ENCODE data around the gene CHERP.

The CHERP gene, protein sequence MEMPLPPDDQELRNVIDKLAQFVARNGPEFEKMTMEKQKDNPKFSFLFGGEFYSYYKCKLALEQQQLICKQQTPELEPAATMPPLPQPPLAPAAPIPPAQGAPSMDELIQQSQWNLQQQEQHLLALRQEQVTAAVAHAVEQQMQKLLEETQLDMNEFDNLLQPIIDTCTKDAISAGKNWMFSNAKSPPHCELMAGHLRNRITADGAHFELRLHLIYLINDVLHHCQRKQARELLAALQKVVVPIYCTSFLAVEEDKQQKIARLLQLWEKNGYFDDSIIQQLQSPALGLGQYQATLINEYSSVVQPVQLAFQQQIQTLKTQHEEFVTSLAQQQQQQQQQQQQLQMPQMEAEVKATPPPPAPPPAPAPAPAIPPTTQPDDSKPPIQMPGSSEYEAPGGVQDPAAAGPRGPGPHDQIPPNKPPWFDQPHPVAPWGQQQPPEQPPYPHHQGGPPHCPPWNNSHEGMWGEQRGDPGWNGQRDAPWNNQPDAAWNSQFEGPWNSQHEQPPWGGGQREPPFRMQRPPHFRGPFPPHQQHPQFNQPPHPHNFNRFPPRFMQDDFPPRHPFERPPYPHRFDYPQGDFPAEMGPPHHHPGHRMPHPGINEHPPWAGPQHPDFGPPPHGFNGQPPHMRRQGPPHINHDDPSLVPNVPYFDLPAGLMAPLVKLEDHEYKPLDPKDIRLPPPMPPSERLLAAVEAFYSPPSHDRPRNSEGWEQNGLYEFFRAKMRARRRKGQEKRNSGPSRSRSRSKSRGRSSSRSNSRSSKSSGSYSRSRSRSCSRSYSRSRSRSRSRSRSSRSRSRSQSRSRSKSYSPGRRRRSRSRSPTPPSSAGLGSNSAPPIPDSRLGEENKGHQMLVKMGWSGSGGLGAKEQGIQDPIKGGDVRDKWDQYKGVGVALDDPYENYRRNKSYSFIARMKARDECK

DNA sequence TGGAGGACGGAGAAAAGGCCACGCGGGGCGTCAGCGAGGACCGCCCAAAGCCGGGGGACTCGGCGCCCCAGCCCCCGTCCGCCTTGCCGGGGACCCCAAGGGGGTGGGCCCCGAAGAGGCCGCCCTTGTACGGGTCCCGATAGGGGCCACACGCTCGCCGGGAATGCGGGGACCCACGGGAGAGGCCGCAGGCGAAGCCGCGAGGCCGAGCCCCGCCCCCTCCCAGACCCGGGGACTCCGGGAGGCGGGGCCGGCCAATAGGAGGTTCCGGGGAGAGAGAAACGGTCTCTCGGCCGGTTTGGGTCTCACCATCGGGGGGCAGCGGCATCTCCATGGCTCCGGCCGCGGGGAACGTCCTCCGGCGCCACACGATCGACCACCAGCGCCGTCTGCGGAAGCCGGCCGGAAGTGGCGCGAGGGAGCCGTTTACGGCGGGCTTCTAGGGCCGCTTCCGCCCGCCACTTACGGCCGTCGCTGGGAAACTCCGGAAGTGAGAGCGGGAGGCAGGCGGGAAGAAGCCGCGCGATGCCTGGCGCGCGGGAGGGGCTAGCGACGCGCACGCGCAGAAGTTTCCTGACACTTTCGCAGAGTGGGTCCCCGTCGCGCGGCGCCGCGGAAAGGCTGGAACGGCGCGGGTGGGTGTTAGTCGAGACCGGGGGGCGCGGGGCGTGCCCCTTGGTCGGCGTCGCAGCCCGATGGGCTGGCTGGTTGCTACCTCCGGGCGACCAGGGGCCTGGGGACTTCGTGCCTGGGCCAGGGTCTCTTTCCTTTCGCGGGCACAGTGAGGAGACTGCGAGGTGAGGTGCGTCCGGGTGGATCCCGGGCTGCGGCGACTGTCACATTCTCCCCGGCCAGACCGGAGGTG, at the start of gene CHERP:
CHERP (minus strand) TSS at position 393 of the 865 bp plus-strand sequence; CDS start at position 334, 59 bp downstream.
- peak; percentile 72 for DNase-seq (ENCODE audit: low read depth)

GRCh38 chr19:16590876-16591802, 48.9 kb upstream of the CHERP start:
- no peak overlapping the region for H3K4me3 ChIP-seq (ENCODE audit: low read depth, low read length)
- DNase-seq (ENCODE audit: low read depth), result no peak

More for the DNA sequence above, at the start of gene CHERP:
- peak within 1 kb of the TSS; percentile 94 for H3K4me3 ChIP-seq (ENCODE audit: low read depth, low read length)

DNA sequence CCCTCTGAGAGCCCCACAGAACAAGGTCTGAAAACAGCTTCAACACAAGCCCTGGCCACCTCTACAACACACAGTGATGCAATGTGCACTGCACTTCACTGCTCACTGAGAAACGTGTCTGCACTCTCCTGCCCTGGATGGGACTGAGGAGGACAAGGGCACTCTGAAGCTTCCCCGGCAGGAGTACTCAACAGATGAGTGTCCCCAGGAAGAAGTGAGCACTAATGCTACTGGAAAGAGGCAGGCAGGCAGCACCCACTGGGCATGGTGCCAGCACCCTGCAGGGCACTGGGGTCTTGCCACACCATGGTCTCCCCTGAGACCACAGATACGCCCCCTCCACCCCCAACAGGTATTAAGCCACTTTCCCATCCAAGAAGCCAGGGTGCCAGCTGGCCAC, 47.7 kb upstream of the CHERP start:
- no peak overlapping the region for H3K4me3 ChIP-seq (ENCODE audit: low read depth, low read length)
- DNase-seq (ENCODE audit: low read depth), result no peak

DNA sequence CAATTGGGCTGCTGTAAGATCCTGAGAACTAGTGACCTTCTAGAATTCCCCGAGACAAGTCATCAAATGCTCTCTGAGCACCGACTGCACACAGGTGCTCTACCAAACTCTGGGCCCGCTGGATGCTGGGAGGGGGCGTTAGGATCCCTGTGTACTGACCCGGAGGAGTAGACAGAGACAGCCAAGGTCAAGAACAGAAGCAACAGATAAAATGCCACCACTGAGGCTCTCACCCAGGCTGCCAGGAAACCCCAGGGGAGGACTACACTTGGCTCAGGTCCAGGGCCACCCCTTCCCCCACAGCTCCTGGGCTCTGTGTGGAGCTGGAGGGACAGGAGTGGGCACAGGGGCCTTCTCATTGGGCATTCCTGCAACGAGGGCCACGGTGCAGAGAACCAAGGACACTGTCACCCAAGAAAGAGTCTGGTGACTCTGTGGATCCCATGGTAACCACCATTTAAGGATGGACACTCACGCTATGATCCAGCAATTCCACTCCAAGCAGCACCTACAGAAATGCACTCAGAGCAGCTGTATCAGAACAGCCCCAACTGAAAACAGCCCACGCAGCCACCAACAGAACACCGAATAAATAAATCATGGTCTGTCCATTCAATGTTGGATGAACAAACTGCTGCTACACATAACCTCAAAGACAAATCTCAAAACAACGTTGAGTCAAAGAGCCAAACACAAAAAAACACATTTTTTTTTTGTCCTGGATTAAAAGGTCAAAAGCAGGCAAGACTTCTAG, 46.8 kb upstream of the CHERP start:
- DNase-seq (ENCODE audit: low read depth), result no peak
- H3K4me3 ChIP-seq (ENCODE audit: low read depth, low read length), result no peak overlapping the region

- no peak overlapping the region for H3K4me3 ChIP-seq (ENCODE audit: low read depth, low read length)
- no peak for DNase-seq (ENCODE audit: low read depth)
These were observed 45.9 kb upstream of the CHERP start for GRCh38 chr19:16587833-16588823.

DNA sequence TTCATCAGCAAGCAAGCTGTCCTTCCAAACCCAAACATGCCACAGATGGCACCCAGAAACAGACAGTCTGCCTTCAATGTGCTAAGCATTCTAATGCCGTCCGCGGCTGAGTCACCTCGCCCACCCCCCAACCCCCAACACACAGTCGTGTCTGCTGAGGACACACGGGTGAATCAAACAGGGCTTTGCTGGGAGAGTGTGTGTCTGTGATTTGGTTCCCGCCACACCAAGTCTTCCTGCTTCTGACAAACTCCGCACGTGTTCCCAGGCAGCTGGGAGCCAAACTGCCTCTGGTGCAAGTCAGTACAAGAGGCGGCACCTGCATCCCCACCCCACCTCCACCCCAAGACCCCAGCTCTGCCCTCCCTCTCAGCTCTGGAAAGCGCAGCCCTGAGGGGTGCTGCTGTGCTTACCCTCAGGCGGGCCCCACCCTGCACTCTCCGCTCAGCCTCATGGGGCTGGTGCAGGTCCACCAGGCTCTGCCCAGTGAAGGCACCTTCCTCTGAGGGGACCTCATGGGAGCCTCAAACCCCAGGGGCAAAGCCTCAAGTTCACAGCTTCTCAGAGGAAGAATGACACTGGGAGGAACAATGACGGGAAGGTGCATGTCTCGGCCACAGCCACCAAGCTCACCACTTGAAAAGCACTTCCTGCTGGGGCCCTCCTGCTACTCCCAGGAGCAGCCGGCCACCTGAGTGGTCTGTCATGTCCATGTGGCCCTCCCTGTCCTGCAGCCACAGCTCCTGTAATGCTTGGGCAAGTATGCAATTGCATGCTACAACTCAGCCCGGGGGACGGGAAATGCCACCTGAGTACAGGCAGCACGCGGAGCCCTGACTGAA, 45.0 kb upstream of the CHERP start:
- no peak for DNase-seq (ENCODE audit: low read depth)
- H3K4me3 ChIP-seq (ENCODE audit: low read depth, low read length), result no peak overlapping the region

- DNase-seq (ENCODE audit: low read depth), result no peak
- no peak overlapping the region for H3K4me3 ChIP-seq (ENCODE audit: low read depth, low read length)
These were observed 44.2 kb upstream of the CHERP start for GRCh38 chr19:16586477-16586871.

- DNase-seq (ENCODE audit: low read depth), result no peak
- no peak overlapping the region for H3K4me3 ChIP-seq (ENCODE audit: low read depth, low read length)
These were observed 43.7 kb upstream of the CHERP start for GRCh38 chr19:16585808-16586476.

GRCh38 chr19:16585094-16585801, 43.0 kb upstream of the CHERP start:
- DNase-seq (ENCODE audit: low read depth), result no peak
- H3K4me3 ChIP-seq (ENCODE audit: low read depth, low read length), result no peak overlapping the region

GRCh38 chr19:16584248-16585093, 42.2 kb upstream of the CHERP start:
- H3K4me3 ChIP-seq (ENCODE audit: low read depth, low read length), result no peak overlapping the region
- no peak for DNase-seq (ENCODE audit: low read depth)

GRCh38 chr19:16582486-16583261, 40.4 kb upstream of the CHERP start:
- no peak for DNase-seq (ENCODE audit: low read depth)
- H3K4me3 ChIP-seq (ENCODE audit: low read depth, low read length), result no peak overlapping the region

DNA sequence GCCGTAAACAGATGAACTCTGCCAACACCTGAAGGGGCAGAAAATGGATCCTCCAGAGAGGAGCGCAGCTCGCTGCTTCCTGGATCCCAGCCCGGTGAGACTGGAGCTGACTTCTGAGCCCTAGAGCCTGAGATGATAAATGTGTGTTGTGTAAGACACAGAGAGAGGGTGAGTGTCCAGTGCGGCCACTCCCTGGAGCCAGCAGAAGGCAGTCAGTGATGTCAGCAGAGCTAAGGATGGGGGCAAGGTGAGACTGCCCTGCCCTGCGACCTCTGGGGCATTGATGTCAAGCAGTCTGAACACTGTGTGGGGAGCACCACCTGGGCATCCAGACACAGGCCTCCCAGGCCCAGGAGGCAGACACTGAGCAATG, 39.7 kb upstream of the CHERP start:
- no peak for DNase-seq (ENCODE audit: low read depth)
- H3K4me3 ChIP-seq (ENCODE audit: low read depth, low read length), result no peak overlapping the region

Measured in skeletal muscle cell (primary cell).